Coronary artery (tissue), 2 donors: Measurements from ENCODE around the gene IRS2.

Experiments used
- DNase-seq: peaks from one replicate; pipeline ENCODE4 v3.0.0-alpha.2; 2017; ENCODE audit warnings: low spot score
- H3K27ac ChIP-seq, 2 donors: fragments of 200-600 bp; sonication (generic); one replicate each; pipeline ENCODE4 v1.5.1; 2016 to 2019
- H3K4me3 ChIP-seq: fragments of 200-600 bp; sonication (generic); 2 replicates; pipeline ENCODE4 v1.5.1; 2016; ENCODE audit warnings: mild to moderate bottlenecking, moderate library complexity
- CTCF ChIP-seq: fragments of 200-600 bp; sonication (generic); IDR thresholded peaks from one replicate; pipeline ENCODE4 v1.5.1; 2019; ENCODE audit warnings: antibody characterized with exemption

IRS2 gene

GRCh38 chr13:109813663-109814062 is 27.3 kb upstream of the IRS2 start:
- Histone ChIP-seq H3K27ac (no peak overlapping the region), H3K4me3 (no peak overlapping the region)
- DNase-seq, result no peak
- TF ChIP-seq CTCF, result no peak

GRCh38 chr13:109812382-109812781 is 26.0 kb upstream of the IRS2 start:
- no peak for DNase-seq
- H3K27ac ChIP-seq, result no peak overlapping the region
- no peak overlapping the region for H3K4me3 ChIP-seq
- TF ChIP-seq CTCF, result no peak

- no peak overlapping the region for H3K27ac ChIP-seq
- no peak for TF ChIP-seq CTCF
- H3K4me3 ChIP-seq, result no peak overlapping the region
- DNase-seq, result no peak
Observed at GRCh38 chr13:109810761-109811510, 24.6 kb upstream of the IRS2 start.

GRCh38 chr13:109809216-109809932 is 23.0 kb upstream of the IRS2 start:
- no peak for TF ChIP-seq CTCF
- DNase-seq, result no peak
- no peak overlapping the region for H3K4me3 ChIP-seq
- H3K27ac ChIP-seq, result no peak overlapping the region

GRCh38 chr13:109807345-109807744 is 21.0 kb upstream of the IRS2 start:
- DNase-seq, result no peak
- H3K4me3 ChIP-seq, result no peak overlapping the region
- no peak overlapping the region for H3K27ac ChIP-seq
- TF ChIP-seq CTCF, result no peak

GRCh38 chr13:109804654-109805053 is 18.3 kb upstream of the IRS2 start:
- no peak for TF ChIP-seq CTCF
- DNase-seq, result no peak
- Histone ChIP-seq H3K27ac (no peak overlapping the region), H3K4me3 (no peak overlapping the region)

- no peak for DNase-seq
- Histone ChIP-seq H3K4me3 (no peak overlapping the region), H3K27ac (no peak overlapping the region)
- TF ChIP-seq CTCF, result no peak
Observed at GRCh38 chr13:109803825-109804224, 17.4 kb upstream of the IRS2 start.
